GM12865 (cell line): ENCODE results near the gene DTNB.
"Not testable (repeated sequence)": the region's sequence is repeated elsewhere in the genome, so short reads cannot be mapped to it uniquely, and the experiment has no call there.

Experiments
- DNase-seq: peaks from one replicate; pipeline ENCODE4 v3.0.0; 2010; ENCODE audit warnings: low read depth
- H3K4me3 ChIP-seq: 2 replicates; pipeline ENCODE4 v1.5.1; 2011; ENCODE audit warnings: mild to moderate bottlenecking, low read depth, low read length, control low read depth
- CTCF ChIP-seq: IDR thresholded peaks from 2 replicates; pipeline ENCODE4 v1.5.1; 2011; ENCODE audit warnings: low read length, control low read depth, low read depth, inconsistent platforms; ENCODE audit not compliant: insufficient read depth; ENCODE audit errors: missing control alignments

DTNB gene

GRCh38 chr2:25606892-25607291 is 66.5 kb downstream of the DTNB start:
- peak; percentile 44 for DNase-seq
- H3K4me3 ChIP-seq, result no peak overlapping the region
- TF ChIP-seq CTCF, result peak; percentile 36

GRCh38 chr2:25602333-25602723 is 71.0 kb downstream of the DTNB start:
- peak; percentile 52 for DNase-seq
- no peak overlapping the region for H3K4me3 ChIP-seq
- no peak for TF ChIP-seq CTCF

GRCh38 chr2:25601711-25602332 is 71.6 kb downstream of the DTNB start:
- DNase-seq, result peak; percentile 69
- not testable (repeated sequence) for H3K4me3 ChIP-seq

- no peak for DNase-seq
- H3K4me3 ChIP-seq, result no peak overlapping the region
- TF ChIP-seq CTCF, result no peak
Measured at GRCh38 chr2:25598911-25599310, 74.5 kb downstream of the DTNB start.

GRCh38 chr2:25598332-25598731 is 75.0 kb downstream of the DTNB start:
- no peak for DNase-seq
- H3K4me3 ChIP-seq, result no peak overlapping the region
- TF ChIP-seq CTCF, result no peak

- DNase-seq, result peak; percentile 40
- no peak for TF ChIP-seq CTCF
- no peak overlapping the region for H3K4me3 ChIP-seq
Measured at GRCh38 chr2:25597881-25598280, 75.5 kb downstream of the DTNB start.

- no peak for TF ChIP-seq CTCF
- no peak overlapping the region for H3K4me3 ChIP-seq
- no peak for DNase-seq
Measured at GRCh38 chr2:25596516-25597244, 76.7 kb downstream of the DTNB start.
